Skin of body (tissue), 2 donors: ENCODE measurements around the gene IL1RL1. TPM values are rescaled to one million over a fixed set of nuclear protein-coding genes. Genes with fewer than 3 reads are reported as not detected.

Source experiments
- DNase-seq: peaks from one replicate; lab custom pipeline; 2025; lab: John Stamatoyannopoulos, UW
- total RNA-seq: library from RNA; depleted of rRNA; stranded (reverse); fragments of >200 nt; gene quantifications from one replicate; pipeline ENCODE4 v1.2.3, GENCODE V29; 2014

The IL1RL1 gene
- total RNA-seq, 1 donor from 2014 or later, result 8.7 TPM

- no peak for DNase-seq
Measured at GRCh38 chr2:102367331-102367971, 56.1 kb downstream of the IL1RL1 start.

DNA sequence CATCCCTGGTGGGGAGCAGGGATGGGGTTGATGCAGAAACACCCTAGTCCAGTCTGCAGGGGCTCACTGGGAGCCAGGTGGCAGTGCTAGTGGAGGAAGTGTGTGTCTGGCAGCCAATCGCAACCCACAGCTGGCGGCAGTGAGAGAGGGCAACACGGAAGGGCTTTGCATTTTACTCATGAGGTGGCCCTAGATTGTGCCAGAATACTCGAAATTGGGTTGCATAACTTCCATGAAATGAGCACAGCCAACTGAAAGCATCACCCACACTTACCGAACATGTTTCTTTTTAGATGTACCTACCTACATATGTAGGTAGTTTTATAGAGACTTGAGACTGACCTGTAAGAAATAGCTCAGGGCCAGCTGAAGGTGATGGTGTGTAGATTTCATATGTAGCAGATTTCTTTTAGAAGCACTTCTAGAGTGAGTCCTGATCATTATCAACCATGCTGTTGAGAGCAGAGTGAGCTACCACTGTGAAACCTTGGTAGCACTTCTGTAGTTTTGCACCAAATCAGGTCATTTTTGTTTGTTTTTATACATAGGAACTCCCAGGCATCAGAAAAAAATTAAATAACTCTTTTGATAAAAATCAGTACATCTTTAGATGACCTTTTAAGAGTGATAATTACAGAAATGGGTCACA, 57.2 kb downstream of the IL1RL1 start:
- DNase-seq, result no peak

DNA sequence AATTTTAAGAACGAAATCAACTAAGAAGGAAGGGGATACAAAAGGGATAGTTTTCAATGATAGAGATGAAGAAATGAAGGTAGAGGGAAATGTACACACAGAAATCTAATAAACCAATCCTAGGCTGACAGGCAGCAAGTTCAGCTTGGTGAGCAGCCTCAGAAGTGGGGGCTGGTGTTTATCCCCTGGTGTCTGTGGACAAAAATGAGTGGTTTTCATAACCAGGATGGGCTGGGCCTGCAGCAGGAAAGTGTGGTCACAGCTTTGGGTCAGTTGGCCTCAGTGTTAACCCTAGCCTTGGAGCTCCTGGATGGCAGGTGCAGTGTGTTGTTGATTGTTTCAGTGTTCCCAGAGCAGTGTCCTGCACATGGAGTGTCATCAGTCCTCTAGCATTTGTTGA, 58.5 kb downstream of the IL1RL1 start:
- DNase-seq, result no peak

DNA sequence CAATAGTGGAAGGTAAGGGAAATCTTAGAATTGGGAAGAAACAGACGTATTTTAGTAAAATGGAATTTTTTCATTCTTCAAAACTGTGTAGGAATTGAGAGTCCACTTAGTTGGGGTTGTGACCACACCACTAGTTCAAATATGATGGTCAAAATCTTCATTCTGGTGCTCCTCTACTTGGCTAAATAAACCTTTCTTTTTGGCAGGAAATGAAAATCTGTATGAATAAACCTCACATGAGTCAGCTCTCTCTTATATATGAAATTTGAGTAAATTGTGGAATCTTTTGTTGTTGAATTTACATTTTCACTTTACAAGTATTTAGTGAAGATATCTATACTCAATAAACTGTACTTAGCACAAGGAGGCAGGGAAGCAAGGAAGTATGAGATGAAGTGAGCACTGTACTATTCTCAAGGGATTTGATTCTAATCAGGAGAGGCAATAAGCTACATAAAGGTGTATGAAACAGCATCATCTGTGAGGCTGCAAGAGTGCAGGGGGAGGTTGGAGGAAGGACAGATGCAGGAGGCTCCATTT, 64.8 kb downstream of the IL1RL1 start:
- no peak for DNase-seq

DNA sequence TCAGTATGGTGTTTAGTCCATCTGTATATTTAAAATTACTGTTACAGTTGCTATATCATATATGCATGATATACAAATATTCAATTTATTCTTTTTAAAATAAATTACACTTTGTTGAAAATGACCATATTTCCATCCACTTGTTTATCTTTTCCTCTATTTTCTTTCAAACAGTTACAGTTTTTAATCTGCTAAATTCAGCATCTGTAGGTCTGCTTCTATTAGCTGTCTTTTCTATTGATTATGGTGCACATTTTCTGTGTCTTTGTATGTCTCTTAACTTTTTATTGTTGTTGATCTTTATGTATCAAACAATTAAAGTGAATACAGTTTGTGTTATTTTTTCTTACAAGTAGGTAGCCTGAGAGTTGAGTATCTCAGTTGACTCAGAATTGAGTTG, 72.4 kb downstream of the IL1RL1 start:
- no peak for DNase-seq

- no peak for DNase-seq
Measured at GRCh38 chr2:102385522-102385921, 74.2 kb downstream of the IL1RL1 start.

- no peak for DNase-seq
Measured at GRCh38 chr2:102386004-102386403, 74.6 kb downstream of the IL1RL1 start.

GRCh38 chr2:102386867-102387541, 75.6 kb downstream of the IL1RL1 start:
- no peak for DNase-seq

- DNase-seq, result no peak
Measured at GRCh38 chr2:102387763-102388546, 76.6 kb downstream of the IL1RL1 start.

GRCh38 chr2:102391565-102391964, 80.2 kb downstream of the IL1RL1 start:
- no peak for DNase-seq

GRCh38 chr2:102392096-102392495, 80.7 kb downstream of the IL1RL1 start:
- no peak for DNase-seq

- DNase-seq, result no peak
Measured at GRCh38 chr2:102392942-102393341, 81.6 kb downstream of the IL1RL1 start.

- no peak for DNase-seq
Measured at GRCh38 chr2:102396012-102396411, 84.6 kb downstream of the IL1RL1 start.

GRCh38 chr2:102397209-102397608, 85.8 kb downstream of the IL1RL1 start:
- no peak for DNase-seq

GRCh38 chr2:102399499-102400141, 88.3 kb downstream of the IL1RL1 start:
- no peak for DNase-seq

- no peak for DNase-seq
Measured at GRCh38 chr2:102401456-102401855, 90.1 kb downstream of the IL1RL1 start.

Other genes with a start within 250 kb of the IL1RL1 start
- gene IL1R1, start 168.8 kb upstream of the IL1RL1 start, total RNA-seq, result 20.3 TPM
- gene IL1RL2, start 124.5 kb upstream of the IL1RL1 start, total RNA-seq, result 6.3 TPM
- 4.5 TPM for gene IL18R1, start 44.2 kb downstream of the IL1RL1 start, total RNA-seq
- gene IL18RAP, start 111.6 kb downstream of the IL1RL1 start, total RNA-seq, result 0.89 TPM
- gene SLC9A4, start 161.7 kb downstream of the IL1RL1 start, total RNA-seq, result 1.3 TPM